HepG2 (cell line): ENCODE measurements around the gene PPP1R9B. TPM values are rescaled to one million over a fixed set of nuclear protein-coding genes. Genes with fewer than 3 reads are reported as not detected.

Experiments used
- ATAC-seq: fragments of 200-7000 bp; cut with Tn5 transposase; 3 replicates; pipeline ENCODE4 v1.9.1; 2020; ENCODE audit warnings: mild to moderate bottlenecking, moderate library complexity
- BruUV-seq: library from RNA; stranded (reverse); fragments of 400-500 nt; replicated peaks from 2 replicates; lab custom pipeline; 2021; lab: Mats Ljungman, UMichigan
- CTCF ChIA-PET: fragments of 300-600 bp; formaldehyde crosslinking; extraction: SDS; loops from one replicate; lab custom pipeline; 2021; ENCODE audit warnings: low total read pairs, inconsistent platforms, low intra/inter-chr PET ratio; lab: Yijun Ruan, JAX
- POLR2A ChIA-PET: fragments of 350-600 bp; sonication (Branson Sonifier 250); formaldehyde crosslinking; loops from one replicate; lab custom pipeline; 2020; ENCODE audit warnings: antibody characterized with exemption, inconsistent platforms; lab: Yijun Ruan, JAX
- DNase-seq: peaks from one replicate; pipeline ENCODE4 v3.0.0-alpha.2; 2015; ENCODE audit warnings: low spot score
- FAIRE-seq: peaks from 3 replicates; lab custom pipeline; 2011; peaks lifted over from hg19 to GRCh38; lab: Jason Lieb, UNC
- H2AFZ ChIP-seq: one replicate; pipeline ENCODE4 v1.6.1; 2011; ENCODE audit warnings: low read length, inconsistent platforms
- H3K27ac ChIP-seq: fragments of 300-600 bp; 3 replicates; pipeline ENCODE4 v1.8.0; 2011; ENCODE audit warnings: mixed run types, mild to moderate bottlenecking, mixed read lengths, low read length, inconsistent platforms; ENCODE audit not compliant: insufficient read depth; ENCODE audit errors: extremely low read length
- H3K27me3 ChIP-seq, 2 experiments: fragments of 200-600 bp in 1 of 2; 2 replicates in 1 of 2; 3 replicates in 1 of 2; pipeline versions ENCODE4 v1.6.0 to v1.8.0; 2011; ENCODE audit warnings: low read length in 2 of 2, mild to moderate bottlenecking in 2 of 2, moderate library complexity in 2 of 2, inconsistent platforms in 1 of 2; ENCODE audit not compliant: insufficient read depth in 2 of 2, control insufficient read depth in 1 of 2
- H3K36me3 ChIP-seq, 2 experiments: fragments of 200-600 bp in 1 of 2; replicated peaks in 1 of 2; 2 replicates in 1 of 2; 3 replicates in 1 of 2; pipeline versions ENCODE4 v1.5.1 to v1.8.0; 2011; ENCODE audit warnings: low read length in 2 of 2, inconsistent platforms in 1 of 2; ENCODE audit not compliant: insufficient read depth in 2 of 2, control insufficient read depth in 1 of 2
- H3K4me1 ChIP-seq: 2 replicates; pipeline ENCODE4 v1.5.1; 2012; ENCODE audit warnings: low read length, inconsistent platforms; ENCODE audit not compliant: insufficient read depth
- H3K4me2 ChIP-seq: 2 replicates; pipeline ENCODE4 v1.6.0; 2011; ENCODE audit warnings: low read depth, low read length, inconsistent platforms
- H3K4me3 ChIP-seq, 3 experiments: fragments of 200-600 bp in 1 of 3; sonication (generic), shearing (Covaris generic) in 1 of 3; replicated peaks in 1 of 3; 2 replicates each; pipeline ENCODE4 v1.5.1; 2011 to 2016; ENCODE audit warnings: low read length in 3 of 3, inconsistent platforms in 2 of 3, low read depth in 2 of 3, mild to moderate bottlenecking in 2 of 3, control low read depth in 1 of 3, mixed read lengths in 1 of 3; ENCODE audit not compliant: insufficient read depth in 1 of 3
- H3K79me2 ChIP-seq: one replicate; pipeline ENCODE4 v1.6.1; 2011; ENCODE audit warnings: low read length, inconsistent platforms; ENCODE audit not compliant: insufficient read depth
- H3K9ac ChIP-seq: 2 replicates; pipeline ENCODE4 v1.6.0; 2011; ENCODE audit warnings: mild to moderate bottlenecking, low read depth, low read length, inconsistent platforms; ENCODE audit not compliant: insufficient read depth
- H3K9me3 ChIP-seq: 2 replicates; pipeline ENCODE4 v1.5.1; 2012; ENCODE audit warnings: mild to moderate bottlenecking, low read length
- H4K20me1 ChIP-seq: 2 replicates; pipeline ENCODE4 v1.6.0; 2011; ENCODE audit warnings: inconsistent platforms, mild to moderate bottlenecking, low read length, moderate library complexity; ENCODE audit not compliant: insufficient read depth
- BCL6 ChIP-seq: IDR thresholded peaks from 2 replicates; pipeline ENCODE4 v1.6.1; 2016; ENCODE audit warnings: missing genetic modification reagents, missing compliant biosample characterization
- KLF9 ChIP-seq: IDR thresholded peaks from 2 replicates; pipeline ENCODE4 v1.6.1; 2016; ENCODE audit warnings: low read depth
- PRPF4 ChIP-seq: fragments of 200-400 bp; formaldehyde crosslinking; IDR thresholded peaks from 2 replicates; pipeline ENCODE4 v1.6.1; 2016; ENCODE audit warnings: low read length, low read depth; ENCODE audit not compliant: poor library complexity, severe bottlenecking
- RARA ChIP-seq: IDR thresholded peaks from 2 replicates; pipeline ENCODE4 v1.6.1; 2016; ENCODE audit warnings: missing genetic modification reagents, missing compliant biosample characterization
- SP2 ChIP-seq: sonication (generic); formaldehyde crosslinking; IDR thresholded peaks from 2 replicates; pipeline ENCODE4 v1.5.1; 2020; ENCODE audit warnings: mild to moderate bottlenecking, missing genetic modification reagents
- ZNF7 ChIP-seq: IDR thresholded peaks from 2 replicates; pipeline ENCODE4 v1.6.1; 2016; ENCODE audit warnings: missing biosample characterization, missing genetic modification reagents
- WGBS: methylation state at CpG from one replicate; pipeline ENCODE4 v1.1.6; 2017; ENCODE audit warnings: low lambda C conversion rate; 5-methylcytosine and 5-hydroxymethylcytosine counted together
- in situ Hi-C: cut with HindIII; loops from 2 replicates; pipeline ENCODE4 v1.10.0; 2017; ENCODE audit warnings: low pct_unique_long_range_greater_than_20kb; ENCODE audit not compliant: extremely low pct_ligation_motif_present
- intact Hi-C: fragments of 100-400 bp; cut with micrococcal nuclease; formaldehyde crosslinking; loops from one replicate; pipeline ENCODE4 v1.10.0; 2022; ENCODE audit not compliant: unreplicated experiment
- polyA plus RNA-seq, 8 experiments: library from polyadenylated mRNA; depleted of rRNA in 3 of 8; stranded (reverse) in 7 of 8; unstranded in 1 of 8; fragments of >200 nt; fragmentation: Illumina TruSeq in 4 of 8; extraction: Trizol in 4 of 8; gene quantifications; 2 replicates each; pipeline versions ENCODE4 v1.2.1 to v1.2.3, GENCODE V29; 2011 to 2016; ENCODE audit warnings: low read depth in 4 of 8, missing spikeins in 1 of 8, mixed read lengths in 1 of 8; ENCODE audit not compliant: insufficient read depth in 1 of 8
- total RNA-seq, 5 experiments: library from RNA; depleted of rRNA; stranded (reverse); fragments of >200 nt; fragmentation: Illumina TruSeq; extraction: Trizol; gene quantifications; 2 replicates each; pipeline ENCODE4 v1.2.3, GENCODE V29; 2016; ENCODE audit warnings: low read depth in 1 of 5
- TF ChIP-seq, protein P1 (sequence below): sonication (generic); formaldehyde crosslinking; IDR thresholded peaks from 2 replicates; pipeline ENCODE4 v1.4.0; 2020; ENCODE audit warnings: mild to moderate bottlenecking, missing genetic modification reagents
- TF ChIP-seq, protein P2 (sequence below): sonication (generic); formaldehyde crosslinking; IDR thresholded peaks from 2 replicates; pipeline ENCODE4 v1.5.0; 2020; ENCODE audit warnings: mild to moderate bottlenecking, missing genetic modification reagents

The PPP1R9B gene
- total and polyA plus RNA-seq, 2 of the 13 experiments (the other 11 are each of a cell fraction or from before 2014, with no cell fraction given) = 9.4 to 15.8 TPM

DNA sequence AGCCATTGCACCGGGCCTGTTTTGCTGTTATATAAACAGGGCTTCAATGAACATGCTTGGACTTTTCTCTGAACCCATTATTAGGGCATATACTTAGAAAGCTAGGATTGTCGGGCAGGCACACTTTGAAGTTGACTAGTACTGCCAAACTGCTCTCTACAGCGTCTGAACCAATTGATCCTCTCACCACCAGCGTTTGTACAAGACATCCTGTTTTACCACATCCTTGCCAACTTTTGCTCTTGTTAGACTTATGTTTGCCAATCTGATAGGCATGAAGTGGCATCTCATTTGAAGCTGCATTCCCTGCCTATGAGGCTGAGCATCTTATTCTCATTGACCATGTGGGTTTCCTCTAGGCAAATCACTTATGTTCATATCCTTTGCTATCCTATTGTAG, 7.4 kb upstream of the PPP1R9B start:
- Histone ChIP-seq H3K79me2 (no peaks in the 10 kb centered on the region), H4K20me1 (no peaks in the 10 kb centered on the region), H3K9ac (no peak overlapping the region), H3K27ac (no peak overlapping the region), H2AFZ (no peak overlapping the region), H3K9me3 (no peaks in the 10 kb centered on the region), H3K36me3 (no peaks in the 10 kb centered on the region), H3K4me2 (no peak overlapping the region), H3K27me3 (peaks cover 2 to 41% of the 10 kb centered on the region in 2 experiments; a peak in 3 of 5 replicates), H3K4me1 (peaks cover 15% of the 10 kb centered on the region), H3K4me3 (no peak overlapping the region)
- ChIA-PET CTCF (no interaction called here), POLR2A (no interaction called here)
- no TSS peak for BruUV-seq
- in situ Hi-C loops = no loop called here
- FAIRE-seq (no peak), ATAC-seq (no peak), DNase-seq (no peak)
- peak; percentile 86 for TF ChIP-seq ZNF7
- TF ChIP-seq, protein P1, sequence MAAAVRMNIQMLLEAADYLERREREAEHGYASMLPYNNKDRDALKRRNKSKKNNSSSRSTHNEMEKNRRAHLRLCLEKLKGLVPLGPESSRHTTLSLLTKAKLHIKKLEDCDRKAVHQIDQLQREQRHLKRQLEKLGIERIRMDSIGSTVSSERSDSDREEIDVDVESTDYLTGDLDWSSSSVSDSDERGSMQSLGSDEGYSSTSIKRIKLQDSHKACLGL (CRISPR knock-in tag) = no peak
- TF ChIP-seq KLF9 = no peak
- TF ChIP-seq BCL6 (CRISPR knock-in tag) = peak; percentile 62
- TF ChIP-seq RARA = peak; percentile 25; the same call in 1 of the 2 replicates
- no peak for TF ChIP-seq PRPF4
- TF ChIP-seq, protein P2, sequence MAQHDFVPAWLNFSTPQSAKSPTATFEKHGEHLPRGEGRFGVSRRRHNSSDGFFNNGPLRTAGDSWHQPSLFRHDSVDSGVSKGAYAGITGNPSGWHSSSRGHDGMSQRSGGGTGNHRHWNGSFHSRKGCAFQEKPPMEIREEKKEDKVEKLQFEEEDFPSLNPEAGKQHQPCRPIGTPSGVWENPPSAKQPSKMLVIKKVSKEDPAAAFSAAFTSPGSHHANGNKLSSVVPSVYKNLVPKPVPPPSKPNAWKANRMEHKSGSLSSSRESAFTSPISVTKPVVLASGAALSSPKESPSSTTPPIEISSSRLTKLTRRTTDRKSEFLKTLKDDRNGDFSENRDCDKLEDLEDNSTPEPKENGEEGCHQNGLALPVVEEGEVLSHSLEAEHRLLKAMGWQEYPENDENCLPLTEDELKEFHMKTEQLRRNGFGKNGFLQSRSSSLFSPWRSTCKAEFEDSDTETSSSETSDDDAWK (CRISPR knock-in tag) = no peak
- no peak for TF ChIP-seq SP2 (CRISPR knock-in tag)
- WGBS = 3% methylated on average over 4 of the region's 4 CpGs
- intact Hi-C loops = no loop called here
